ENCODE results near the gene GUCY1B1. TPM values are rescaled to one million over a fixed set of nuclear protein-coding genes. Genes with fewer than 3 reads are reported as not detected.

The GUCY1B1 gene
- total RNA-seq, 2 experiments from 2014 or later: 0.24 to 0.36 TPM

- Mint-ChIP-seq H3K27me3 (peaks cover 8% of the 10 kb centered on the region), H3K4me3 (no peak overlapping the region), H3K9me3 (no peaks in the 10 kb centered on the region), H3K4me1 (ENCODE audit: low read depth) (no peaks in the 10 kb centered on the region), H3K36me3 (no peaks in the 10 kb centered on the region), H3K27ac (no peak overlapping the region)
- ChIA-PET CTCF (no interaction called here), POLR2A (no interaction called here)
- intact Hi-C loops (cut with micrococcal nuclease): no loop called here
- no peak for DNase-seq
These were observed 9.5 kb downstream of the GUCY1B1 start for GRCh38 chr4:155768370-155768769.

- no peaks in the 10 kb centered on the region for H3K4me1 Mint-ChIP-seq (ENCODE audit: low read depth)
- ChIA-PET CTCF (no interaction called here), POLR2A (no interaction called here)
- H3K36me3 Mint-ChIP-seq: no peaks in the 10 kb centered on the region
- H3K4me3 Mint-ChIP-seq: no peak overlapping the region
- H3K27me3 Mint-ChIP-seq: peaks cover 8% of the 10 kb centered on the region
- DNase-seq: no peak
- no peaks in the 10 kb centered on the region for H3K9me3 Mint-ChIP-seq
- no peak overlapping the region for H3K27ac Mint-ChIP-seq
- intact Hi-C loops (cut with micrococcal nuclease): no loop called here
These were observed 10.3 kb downstream of the GUCY1B1 start for GRCh38 chr4:155769090-155769489.

GRCh38 chr4:155772459-155773195, 13.8 kb downstream of the GUCY1B1 start:
- H3K4me3 Mint-ChIP-seq: no peak overlapping the region
- H3K36me3 Mint-ChIP-seq: no peaks in the 10 kb centered on the region
- intact Hi-C loops (cut with micrococcal nuclease): no loop called here
- no peaks in the 10 kb centered on the region for H3K4me1 Mint-ChIP-seq (ENCODE audit: low read depth)
- DNase-seq: no peak
- no peak overlapping the region for H3K27ac Mint-ChIP-seq
- ChIA-PET CTCF (interaction anchor here (1.4 kb wide), 1 partner anchor 15 kb away, joined by 3 read pairs; no protein-coding TSS in a partner anchor), POLR2A (no interaction called here)
- H3K9me3 Mint-ChIP-seq: no peaks in the 10 kb centered on the region
- peaks cover 5% of the 10 kb centered on the region for H3K27me3 Mint-ChIP-seq

GRCh38 chr4:155773196-155773800, 14.5 kb downstream of the GUCY1B1 start:
- DNase-seq: no peak
- Mint-ChIP-seq H3K27me3 (peaks cover 5% of the 10 kb centered on the region), H3K36me3 (no peaks in the 10 kb centered on the region), H3K4me3 (no peak overlapping the region), H3K27ac (no peak overlapping the region), H3K9me3 (no peaks in the 10 kb centered on the region), H3K4me1 (ENCODE audit: low read depth) (no peaks in the 10 kb centered on the region)
- intact Hi-C loops (cut with micrococcal nuclease): no loop called here
- POLR2A ChIA-PET: no interaction called here
- CTCF ChIA-PET: interaction anchor here (1.4 kb wide), 1 partner anchor 14 kb away, joined by 3 read pairs; no protein-coding TSS in a partner anchor

- Mint-ChIP-seq H3K27me3 (peaks cover 1% of the 10 kb centered on the region), H3K4me3 (no peak overlapping the region), H3K27ac (no peak overlapping the region), H3K4me1 (ENCODE audit: low read depth) (no peaks in the 10 kb centered on the region), H3K9me3 (no peaks in the 10 kb centered on the region), H3K36me3 (no peaks in the 10 kb centered on the region)
- ChIA-PET POLR2A (no interaction called here), CTCF (interaction anchor here (1.4 kb wide), 1 partner anchor 13 kb away, joined by 3 read pairs; no protein-coding TSS in a partner anchor)
- intact Hi-C loops (cut with micrococcal nuclease): no loop called here
- DNase-seq: no peak
These were observed 15.2 kb downstream of the GUCY1B1 start for GRCh38 chr4:155774033-155774432.

GRCh38 chr4:155777971-155778735, 19.3 kb downstream of the GUCY1B1 start:
- Mint-ChIP-seq H3K9me3 (no peaks in the 10 kb centered on the region), H3K27ac (no peak overlapping the region), H3K4me3 (no peak overlapping the region), H3K4me1 (ENCODE audit: low read depth) (no peaks in the 10 kb centered on the region), H3K27me3 (no peaks in the 10 kb centered on the region), H3K36me3 (no peaks in the 10 kb centered on the region)
- ChIA-PET CTCF (interaction anchor here (1.5 kb wide), 1 partner anchor 9 kb away, joined by 5 read pairs; no protein-coding TSS in a partner anchor), POLR2A (no interaction called here)
- DNase-seq: no peak
- intact Hi-C loops (cut with micrococcal nuclease): no loop called here

- ChIA-PET POLR2A (no interaction called here), CTCF (interaction anchor here (0.9 kb wide), 1 partner anchor 12 kb away, joined by 3 read pairs; no protein-coding TSS in a partner anchor)
- intact Hi-C loops (cut with micrococcal nuclease): no loop called here
- DNase-seq: no peak
- Mint-ChIP-seq H3K36me3 (no peaks in the 10 kb centered on the region), H3K27ac (no peak overlapping the region), H3K27me3 (no peaks in the 10 kb centered on the region), H3K4me1 (ENCODE audit: low read depth) (no peaks in the 10 kb centered on the region), H3K4me3 (no peak overlapping the region), H3K9me3 (no peaks in the 10 kb centered on the region)
These were observed 22.0 kb downstream of the GUCY1B1 start for GRCh38 chr4:155780775-155781174.

GRCh38 chr4:155781249-155781831, 22.5 kb downstream of the GUCY1B1 start:
- no peaks in the 10 kb centered on the region for H3K36me3 Mint-ChIP-seq
- H3K4me1 Mint-ChIP-seq (ENCODE audit: low read depth): no peaks in the 10 kb centered on the region
- H3K4me3 Mint-ChIP-seq: no peak overlapping the region
- POLR2A ChIA-PET: no interaction called here
- intact Hi-C loops (cut with micrococcal nuclease): no loop called here
- H3K27ac Mint-ChIP-seq: no peak overlapping the region
- CTCF ChIA-PET: interaction anchor here (0.9 kb wide), 1 partner anchor 12 kb away, joined by 3 read pairs; no protein-coding TSS in a partner anchor
- no peaks in the 10 kb centered on the region for H3K27me3 Mint-ChIP-seq
- H3K9me3 Mint-ChIP-seq: no peaks in the 10 kb centered on the region
- no peak for DNase-seq

- POLR2A ChIA-PET: no interaction called here
- Mint-ChIP-seq H3K9me3 (no peaks in the 10 kb centered on the region), H3K4me3 (no peak overlapping the region), H3K4me1 (ENCODE audit: low read depth) (peaks cover 4% of the 10 kb centered on the region), H3K27ac (no peak overlapping the region), H3K36me3 (no peaks in the 10 kb centered on the region), H3K27me3 (no peaks in the 10 kb centered on the region)
- CTCF ChIA-PET: no interaction called here
- intact Hi-C loops (cut with micrococcal nuclease): loop anchor here (5.0 kb wide), 1 partner anchor 802 kb away; no protein-coding TSS in a partner anchor
- DNase-seq: no peak
These were observed 25.8 kb downstream of the GUCY1B1 start for GRCh38 chr4:155784637-155785036.

GRCh38 chr4:155785828-155786227, 27.0 kb downstream of the GUCY1B1 start:
- Mint-ChIP-seq H3K9me3 (no peaks in the 10 kb centered on the region), H3K4me3 (no peak overlapping the region), H3K4me1 (ENCODE audit: low read depth) (peaks cover 4% of the 10 kb centered on the region), H3K27me3 (no peaks in the 10 kb centered on the region), H3K27ac (no peak overlapping the region), H3K36me3 (no peaks in the 10 kb centered on the region)
- POLR2A ChIA-PET: no interaction called here
- intact Hi-C loops (cut with micrococcal nuclease): loop anchor here (5.0 kb wide), 1 partner anchor 804 kb away; no protein-coding TSS in a partner anchor
- DNase-seq: no peak
- CTCF ChIA-PET: no interaction called here

- Mint-ChIP-seq H3K4me1 (ENCODE audit: low read depth) (peaks cover 4% of the 10 kb centered on the region), H3K27me3 (no peaks in the 10 kb centered on the region), H3K27ac (no peak overlapping the region), H3K9me3 (no peaks in the 10 kb centered on the region), H3K4me3 (no peak overlapping the region), H3K36me3 (no peaks in the 10 kb centered on the region)
- POLR2A ChIA-PET: no interaction called here
- intact Hi-C loops (cut with micrococcal nuclease): loop anchor here (1.0 to 5.0 kb wide), 2 partner anchors 345 to 805 kb away; no protein-coding TSS in a partner anchor
- CTCF ChIA-PET: interaction anchor here (0.6 to 1.7 kb wide), 11 partner anchors 8 to 383 kb away, joined by 3 to 12 read pairs (median 5); no protein-coding TSS in a partner anchor
- no peak for DNase-seq
These were observed 28.4 kb downstream of the GUCY1B1 start for GRCh38 chr4:155787113-155787710.

Data from activated CD4-positive, alpha-beta memory T cell treated with anti-CD3 and anti-CD28 coated beads for 36 hours (primary cell).